ENCODE data around the gene PITRM1.

The PITRM1 gene

DNA sequence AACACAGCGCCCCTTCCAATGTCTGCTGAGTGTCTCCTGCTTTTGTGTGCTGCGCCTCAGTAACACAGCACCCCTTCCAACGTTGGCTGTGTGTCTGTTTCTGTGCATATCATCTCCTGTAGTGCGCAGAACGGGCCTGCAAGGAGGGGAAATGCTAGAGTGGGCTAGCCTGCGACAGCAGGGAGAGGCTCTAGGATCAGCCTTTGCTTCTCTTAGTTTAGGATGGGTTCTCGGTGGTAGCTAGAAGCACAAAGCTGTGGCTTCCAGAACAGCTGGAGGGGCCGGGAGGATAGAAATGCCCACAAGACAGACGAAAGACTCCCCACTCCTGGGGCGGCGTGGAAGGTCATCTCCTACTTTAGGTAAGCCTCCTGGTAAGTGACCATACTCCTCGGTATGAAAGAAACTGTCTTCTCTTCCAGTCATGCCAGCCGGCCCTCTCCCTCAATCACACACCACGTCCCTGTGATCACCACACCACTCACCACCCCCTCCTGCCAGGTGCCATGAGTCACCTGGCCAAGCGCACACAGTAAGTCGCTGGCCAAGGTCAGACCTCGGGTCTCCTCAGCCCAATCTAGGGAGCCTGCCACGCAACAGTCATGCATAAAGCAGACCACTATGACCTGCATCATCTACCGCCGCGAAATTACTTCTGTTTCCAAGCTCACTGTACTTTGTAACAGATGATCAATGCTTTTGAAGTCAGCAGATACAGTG lies 4.8 kb downstream of the PITRM1 start:
- DNase-seq (ENCODE audit: low read depth in 3 of 3), result no peak

- no peak for DNase-seq (ENCODE audit: low read depth in 3 of 3)
Observed at GRCh38 chr10:3166496-3167290, 5.9 kb downstream of the PITRM1 start.

GRCh38 chr10:3165196-3165595 lies 7.4 kb downstream of the PITRM1 start:
- DNase-seq (ENCODE audit: low read depth in 3 of 3), result no peak

DNA sequence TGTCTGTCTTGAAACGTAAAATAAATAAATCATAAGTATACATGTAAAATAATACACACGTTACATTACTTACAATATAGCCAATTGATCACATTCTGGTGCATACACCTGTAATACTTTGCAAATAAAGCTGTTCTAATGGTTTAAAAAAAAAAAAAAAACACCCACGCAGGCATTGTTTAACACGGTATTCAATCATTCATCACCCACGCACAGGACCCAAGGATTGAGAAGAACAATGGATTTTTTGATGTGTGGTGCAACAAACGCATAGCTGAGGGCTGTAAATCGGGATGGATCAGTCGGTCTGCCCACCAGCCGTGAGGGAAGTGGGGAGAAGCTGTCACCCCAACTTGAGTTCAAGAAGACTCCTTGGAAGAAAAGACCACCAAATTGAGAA lies 8.7 kb downstream of the PITRM1 start:
- no peak for DNase-seq (ENCODE audit: low read depth in 3 of 3)

GRCh38 chr10:3162533-3162932 lies 10.0 kb downstream of the PITRM1 start:
- no peak for DNase-seq (ENCODE audit: low read depth in 3 of 3)

GRCh38 chr10:3159152-3159551 lies 13.4 kb downstream of the PITRM1 start:
- DNase-seq (ENCODE audit: low read depth in 3 of 3), result no peak

DNA sequence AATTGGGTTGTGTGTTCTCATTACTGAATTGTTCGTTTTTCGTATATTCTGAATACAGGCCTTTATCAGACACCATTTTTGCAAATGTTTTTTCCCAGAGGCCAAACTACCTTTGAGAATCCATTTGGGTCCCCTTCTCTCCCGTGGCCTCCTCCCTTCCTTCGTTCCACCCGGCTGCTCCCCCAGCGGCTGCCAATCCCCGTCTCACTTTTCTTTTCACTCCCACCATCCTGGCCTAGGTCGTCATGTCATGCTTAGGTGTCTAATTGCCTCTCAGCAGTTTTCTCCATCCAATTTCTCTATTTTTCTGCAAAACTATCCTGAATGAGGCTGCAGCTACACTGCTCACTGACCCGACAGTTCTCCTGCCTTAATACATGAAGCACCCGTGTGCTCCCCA lies 17.9 kb downstream of the PITRM1 start:
- DNase-seq (ENCODE audit: low read depth in 3 of 3), result no peak

- no peak for DNase-seq (ENCODE audit: low read depth in 3 of 3)
Observed at GRCh38 chr10:3152566-3152935, 20.0 kb downstream of the PITRM1 start.

- no peak for DNase-seq (ENCODE audit: low read depth in 3 of 3)
Observed at GRCh38 chr10:3151889-3152565, 20.6 kb downstream of the PITRM1 start.

- no peak for DNase-seq (ENCODE audit: low read depth in 3 of 3)
Observed at GRCh38 chr10:3150961-3151360, 21.6 kb downstream of the PITRM1 start.

DNA sequence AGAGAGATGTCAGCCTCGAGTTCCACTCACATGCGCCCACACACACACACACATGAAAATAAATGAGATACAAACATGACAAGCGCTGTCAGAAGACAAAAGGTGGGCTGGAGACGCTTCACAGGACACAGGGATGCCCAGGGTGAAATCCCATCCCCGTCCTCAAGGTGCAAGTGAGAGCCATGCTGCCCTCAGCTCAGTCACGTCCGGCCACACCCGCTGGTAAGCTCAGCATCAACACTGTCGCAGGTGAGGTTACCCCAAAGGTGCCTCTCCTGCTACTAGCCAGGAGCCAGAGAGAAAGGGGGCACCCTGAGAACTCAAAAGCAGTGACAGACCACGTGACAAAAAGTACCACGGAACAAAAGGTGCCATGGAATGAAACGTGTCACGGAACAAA lies 22.2 kb downstream of the PITRM1 start:
- DNase-seq (ENCODE audit: low read depth in 3 of 3), result no peak

- no peak for DNase-seq (ENCODE audit: low read depth in 3 of 3)
Observed at GRCh38 chr10:3149918-3150317, 22.7 kb downstream of the PITRM1 start.

DNA sequence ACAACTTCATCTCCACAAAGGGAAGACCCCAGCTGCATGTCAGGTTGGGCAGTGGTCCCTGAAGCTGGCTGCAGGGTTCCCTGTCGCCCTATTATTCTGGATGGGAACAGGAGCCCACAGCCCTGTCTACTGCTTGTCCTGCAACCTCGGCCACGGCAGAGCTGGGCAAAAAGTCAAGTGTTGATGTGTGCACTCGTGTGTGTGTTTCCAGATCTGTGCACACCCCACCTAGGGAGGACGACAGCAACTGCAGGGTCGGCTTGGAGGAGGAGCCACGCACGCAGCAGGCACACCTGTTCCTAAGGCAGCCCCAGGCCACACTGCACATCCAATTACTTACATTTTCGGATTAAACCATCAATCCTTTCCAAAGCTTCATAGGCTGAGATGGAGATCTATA lies 23.6 kb downstream of the PITRM1 start:
- no peak for DNase-seq (ENCODE audit: low read depth in 3 of 3)

GRCh38 chr10:3148041-3148440 lies 24.5 kb downstream of the PITRM1 start:
- DNase-seq (ENCODE audit: low read depth in 3 of 3), result no peak

DNA sequence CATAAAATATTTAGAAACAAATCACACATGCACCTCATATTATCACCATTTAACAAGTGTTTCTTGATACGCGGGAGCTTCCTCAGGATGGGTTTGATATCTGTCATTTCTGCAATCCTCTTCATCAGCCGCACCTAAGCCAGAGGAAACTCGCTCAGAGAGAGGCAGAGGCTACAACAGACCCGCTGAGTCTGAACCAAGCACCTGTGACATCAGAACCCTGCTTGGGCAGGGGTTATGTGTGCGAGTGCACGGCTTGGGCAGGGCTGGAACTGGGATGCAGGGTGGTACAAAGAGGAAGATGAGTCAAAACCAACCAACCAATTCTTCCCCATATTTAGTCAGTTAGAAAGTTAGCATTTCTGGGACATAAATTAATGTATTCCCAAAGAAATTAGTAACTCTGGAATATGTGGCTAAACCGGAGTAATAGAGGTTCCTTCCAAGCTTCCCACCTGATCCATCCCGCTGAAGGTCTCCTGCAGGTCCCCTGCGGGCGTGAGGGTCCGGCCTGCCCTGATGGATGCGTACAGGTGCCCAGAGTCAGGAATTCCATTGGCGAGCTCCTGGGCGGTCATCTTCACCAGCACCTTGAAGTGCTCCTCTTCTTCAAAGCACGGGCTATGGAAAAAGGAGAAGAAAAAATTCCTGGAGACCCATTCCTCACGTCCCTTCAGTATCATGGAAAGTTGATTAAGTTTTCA lies 25.3 kb downstream of the PITRM1 start:
- DNase-seq (ENCODE audit: low read depth in 3 of 3), result no peak

GRCh38 chr10:3146289-3146688 lies 26.3 kb downstream of the PITRM1 start:
- no peak for DNase-seq (ENCODE audit: low read depth in 3 of 3)

DNA sequence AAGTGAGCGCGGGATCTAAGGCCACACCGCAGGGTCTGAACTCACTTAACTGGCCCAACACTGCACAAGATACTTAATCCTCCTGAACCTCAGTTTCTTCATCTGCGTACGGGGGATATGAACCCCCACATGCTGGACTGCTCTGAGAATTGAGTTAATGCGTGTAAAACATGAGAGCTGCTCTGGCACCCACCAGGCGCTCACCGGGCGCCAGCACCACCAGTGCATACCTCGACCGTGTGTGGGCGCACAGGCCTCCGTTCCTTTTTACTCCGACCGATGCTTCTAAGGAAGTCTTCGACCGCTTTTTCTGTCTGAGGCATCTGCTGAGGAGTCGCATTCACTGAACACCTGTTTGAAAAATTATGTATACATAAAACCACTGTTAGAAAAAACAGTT lies 27.2 kb downstream of the PITRM1 start:
- DNase-seq (ENCODE audit: low read depth in 3 of 3), result no peak

DNA sequence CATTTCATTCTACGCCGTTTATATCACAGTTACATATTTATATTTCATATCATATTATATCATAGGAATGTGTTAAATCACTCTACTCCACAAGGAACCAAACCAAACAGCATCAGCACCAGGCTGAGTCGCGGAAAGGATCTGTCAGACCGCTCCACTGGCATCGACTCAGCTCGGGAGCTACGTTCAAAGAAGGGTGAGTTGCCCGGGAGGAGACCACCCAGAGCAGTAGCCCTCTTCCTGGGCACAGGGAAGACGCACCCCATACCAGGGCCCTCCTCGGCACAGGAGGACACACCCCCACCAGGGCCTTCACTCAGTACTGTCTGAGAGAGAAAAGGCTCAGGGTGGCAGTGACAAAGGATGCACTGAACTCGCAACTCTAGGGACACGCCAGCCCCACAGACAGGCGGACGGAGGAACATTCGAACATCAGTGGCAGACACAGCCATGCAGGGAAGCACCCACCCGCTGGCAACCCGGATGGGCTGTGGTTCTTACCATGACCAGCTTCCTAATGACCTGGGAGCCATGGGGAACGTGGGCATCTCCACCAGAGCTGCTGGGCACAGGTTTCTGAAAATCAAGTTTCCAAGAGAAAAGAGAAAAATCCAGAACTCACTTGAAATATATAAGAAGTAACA lies 28.7 kb downstream of the PITRM1 start:
- no peak for DNase-seq (ENCODE audit: low read depth in 3 of 3)

DNA sequence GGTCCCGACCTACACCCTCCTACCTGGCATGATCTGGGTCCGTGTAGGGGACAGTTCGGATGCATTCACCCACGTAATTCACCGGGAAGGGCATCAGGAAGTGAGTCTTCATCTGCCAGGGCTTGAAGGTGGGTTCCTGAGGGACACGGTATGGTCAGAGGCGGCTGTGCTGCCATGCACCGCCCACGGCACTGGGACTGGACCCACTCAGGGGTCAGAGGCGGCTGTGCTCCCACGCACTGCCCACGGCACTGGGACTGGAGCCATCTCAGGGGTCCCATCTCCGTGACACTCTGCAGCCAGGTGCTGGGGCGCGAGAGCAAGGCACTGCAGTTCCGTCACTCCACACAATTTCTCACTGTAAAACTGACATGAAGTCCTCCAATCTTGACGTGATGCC lies 29.2 kb downstream of the PITRM1 start:
- DNase-seq (ENCODE audit: low read depth in 3 of 3), result no peak

- DNase-seq (ENCODE audit: low read depth in 3 of 3), result no peak
Observed at GRCh38 chr10:3142146-3142875, 30.3 kb downstream of the PITRM1 start.

- no peak for DNase-seq (ENCODE audit: low read depth in 3 of 3)
Observed at GRCh38 chr10:3141351-3142005, 31.1 kb downstream of the PITRM1 start.
